WTC11 (cell line): Measurements from ENCODE around the gene RAI1.

Experiments used
- GABPB1 ChIP-seq: sonication (generic); formaldehyde crosslinking; IDR thresholded peaks from 2 replicates; pipeline ENCODE4 v1.8.1; 2023; ENCODE audit warnings: mild to moderate bottlenecking, missing genetic modification reagents
- KAT7 ChIP-seq: sonication (generic); formaldehyde crosslinking; IDR thresholded peaks from 2 replicates; pipeline ENCODE4 v1.8.1; 2023; ENCODE audit warnings: missing genetic modification reagents, mild to moderate bottlenecking, borderline replicate concordance
- NR3C1 ChIP-seq: sonication (generic); formaldehyde crosslinking; conservative IDR thresholded peaks from 2 replicates; pipeline ENCODE4 v1.8.1; 2023; ENCODE audit warnings: low read depth, mild to moderate bottlenecking, missing genetic modification reagents
- SP1 ChIP-seq: sonication (generic); formaldehyde crosslinking; conservative IDR thresholded peaks from 2 replicates; pipeline ENCODE4 v1.8.1; 2022; ENCODE audit warnings: missing genetic modification reagents
- TEAD4 ChIP-seq: sonication (generic); formaldehyde crosslinking; IDR thresholded peaks from 2 replicates; pipeline ENCODE4 v1.8.0; 2022; ENCODE audit warnings: mild to moderate bottlenecking, missing genetic modification reagents
- ZNF121 ChIP-seq: sonication (generic); formaldehyde crosslinking; IDR thresholded peaks from 2 replicates; pipeline ENCODE4 v1.8.0; 2023; ENCODE audit warnings: missing genetic modification reagents
- ZNF317 ChIP-seq: sonication (generic); formaldehyde crosslinking; IDR thresholded peaks from 2 replicates; pipeline ENCODE4 v1.8.1; 2023; ENCODE audit warnings: low read depth, mild to moderate bottlenecking, moderate library complexity, missing genetic modification reagents, borderline replicate concordance
- ZNF416 ChIP-seq: fragments of 250-450 bp; sonication (Bioruptor Pico); IDR thresholded peaks from 2 replicates; pipeline ENCODE4 v1.9.0; 2021; ENCODE audit warnings: mild to moderate bottlenecking, inconsistent platforms
- ZNF423 ChIP-seq: fragments of 250-450 bp; sonication (Bioruptor Pico); IDR thresholded peaks from 2 replicates; pipeline ENCODE4 v2.1.2; 2022; ENCODE audit warnings: mild to moderate bottlenecking, moderate library complexity
- TF ChIP-seq, protein P1 (sequence below): fragments of 200-600 bp; IDR thresholded peaks from 2 replicates; pipeline ENCODE4 v1.8.0; 2022; ENCODE audit warnings: antibody characterized with exemption
- TF ChIP-seq, protein P2 (sequence below): sonication (generic); formaldehyde crosslinking; conservative IDR thresholded peaks from 2 replicates; pipeline ENCODE4 v1.8.1; 2022; ENCODE audit warnings: mild to moderate bottlenecking, missing genetic modification reagents
- TF ChIP-seq, protein P3 (sequence below): sonication (generic); formaldehyde crosslinking; IDR thresholded peaks from 2 replicates; pipeline ENCODE4 v1.8.0; 2023; ENCODE audit warnings: mild to moderate bottlenecking, missing genetic modification reagents
- TF ChIP-seq, protein P4 (sequence below): sonication (generic); formaldehyde crosslinking; IDR thresholded peaks from 2 replicates; pipeline ENCODE4 v1.8.1; 2023; ENCODE audit warnings: mild to moderate bottlenecking, missing genetic modification reagents

DNA sequence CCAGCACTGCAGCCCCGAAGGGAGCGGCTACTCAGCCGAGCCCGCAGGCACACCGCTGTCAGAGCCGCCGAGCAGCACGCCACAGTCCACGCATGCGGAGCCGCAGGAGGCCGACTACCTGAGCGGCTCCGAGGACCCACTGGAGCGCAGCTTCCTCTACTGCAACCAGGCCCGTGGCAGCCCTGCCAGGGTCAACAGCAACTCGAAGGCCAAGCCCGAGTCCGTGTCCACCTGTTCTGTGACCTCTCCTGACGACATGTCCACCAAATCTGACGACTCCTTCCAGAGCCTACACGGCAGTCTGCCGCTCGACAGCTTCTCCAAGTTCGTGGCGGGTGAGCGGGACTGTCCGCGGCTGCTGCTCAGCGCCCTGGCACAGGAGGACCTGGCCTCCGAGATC, 113.1 kb downstream of the RAI1 start:
- no peak for TF ChIP-seq ZNF317
- no peak for TF ChIP-seq ZNF416 (CRISPR knock-in tag)
- TF ChIP-seq NR3C1 (CRISPR knock-in tag): no peak
- TF ChIP-seq, protein P1, sequence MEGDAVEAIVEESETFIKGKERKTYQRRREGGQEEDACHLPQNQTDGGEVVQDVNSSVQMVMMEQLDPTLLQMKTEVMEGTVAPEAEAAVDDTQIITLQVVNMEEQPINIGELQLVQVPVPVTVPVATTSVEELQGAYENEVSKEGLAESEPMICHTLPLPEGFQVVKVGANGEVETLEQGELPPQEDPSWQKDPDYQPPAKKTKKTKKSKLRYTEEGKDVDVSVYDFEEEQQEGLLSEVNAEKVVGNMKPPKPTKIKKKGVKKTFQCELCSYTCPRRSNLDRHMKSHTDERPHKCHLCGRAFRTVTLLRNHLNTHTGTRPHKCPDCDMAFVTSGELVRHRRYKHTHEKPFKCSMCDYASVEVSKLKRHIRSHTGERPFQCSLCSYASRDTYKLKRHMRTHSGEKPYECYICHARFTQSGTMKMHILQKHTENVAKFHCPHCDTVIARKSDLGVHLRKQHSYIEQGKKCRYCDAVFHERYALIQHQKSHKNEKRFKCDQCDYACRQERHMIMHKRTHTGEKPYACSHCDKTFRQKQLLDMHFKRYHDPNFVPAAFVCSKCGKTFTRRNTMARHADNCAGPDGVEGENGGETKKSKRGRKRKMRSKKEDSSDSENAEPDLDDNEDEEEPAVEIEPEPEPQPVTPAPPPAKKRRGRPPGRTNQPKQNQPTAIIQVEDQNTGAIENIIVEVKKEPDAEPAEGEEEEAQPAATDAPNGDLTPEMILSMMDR: no peak
- TF ChIP-seq GABPB1 (CRISPR knock-in tag): no peak
- TF ChIP-seq ZNF423 (CRISPR knock-in tag): no peak
- TF ChIP-seq, protein P2, sequence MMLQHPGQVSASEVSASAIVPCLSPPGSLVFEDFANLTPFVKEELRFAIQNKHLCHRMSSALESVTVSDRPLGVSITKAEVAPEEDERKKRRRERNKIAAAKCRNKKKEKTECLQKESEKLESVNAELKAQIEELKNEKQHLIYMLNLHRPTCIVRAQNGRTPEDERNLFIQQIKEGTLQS (CRISPR knock-in tag): no peak
- TF ChIP-seq, protein P3, sequence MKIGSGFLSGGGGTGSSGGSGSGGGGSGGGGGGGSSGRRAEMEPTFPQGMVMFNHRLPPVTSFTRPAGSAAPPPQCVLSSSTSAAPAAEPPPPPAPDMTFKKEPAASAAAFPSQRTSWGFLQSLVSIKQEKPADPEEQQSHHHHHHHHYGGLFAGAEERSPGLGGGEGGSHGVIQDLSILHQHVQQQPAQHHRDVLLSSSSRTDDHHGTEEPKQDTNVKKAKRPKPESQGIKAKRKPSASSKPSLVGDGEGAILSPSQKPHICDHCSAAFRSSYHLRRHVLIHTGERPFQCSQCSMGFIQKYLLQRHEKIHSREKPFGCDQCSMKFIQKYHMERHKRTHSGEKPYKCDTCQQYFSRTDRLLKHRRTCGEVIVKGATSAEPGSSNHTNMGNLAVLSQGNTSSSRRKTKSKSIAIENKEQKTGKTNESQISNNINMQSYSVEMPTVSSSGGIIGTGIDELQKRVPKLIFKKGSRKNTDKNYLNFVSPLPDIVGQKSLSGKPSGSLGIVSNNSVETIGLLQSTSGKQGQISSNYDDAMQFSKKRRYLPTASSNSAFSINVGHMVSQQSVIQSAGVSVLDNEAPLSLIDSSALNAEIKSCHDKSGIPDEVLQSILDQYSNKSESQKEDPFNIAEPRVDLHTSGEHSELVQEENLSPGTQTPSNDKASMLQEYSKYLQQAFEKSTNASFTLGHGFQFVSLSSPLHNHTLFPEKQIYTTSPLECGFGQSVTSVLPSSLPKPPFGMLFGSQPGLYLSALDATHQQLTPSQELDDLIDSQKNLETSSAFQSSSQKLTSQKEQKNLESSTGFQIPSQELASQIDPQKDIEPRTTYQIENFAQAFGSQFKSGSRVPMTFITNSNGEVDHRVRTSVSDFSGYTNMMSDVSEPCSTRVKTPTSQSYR (CRISPR knock-in tag): no peak
- TF ChIP-seq, protein P4, sequence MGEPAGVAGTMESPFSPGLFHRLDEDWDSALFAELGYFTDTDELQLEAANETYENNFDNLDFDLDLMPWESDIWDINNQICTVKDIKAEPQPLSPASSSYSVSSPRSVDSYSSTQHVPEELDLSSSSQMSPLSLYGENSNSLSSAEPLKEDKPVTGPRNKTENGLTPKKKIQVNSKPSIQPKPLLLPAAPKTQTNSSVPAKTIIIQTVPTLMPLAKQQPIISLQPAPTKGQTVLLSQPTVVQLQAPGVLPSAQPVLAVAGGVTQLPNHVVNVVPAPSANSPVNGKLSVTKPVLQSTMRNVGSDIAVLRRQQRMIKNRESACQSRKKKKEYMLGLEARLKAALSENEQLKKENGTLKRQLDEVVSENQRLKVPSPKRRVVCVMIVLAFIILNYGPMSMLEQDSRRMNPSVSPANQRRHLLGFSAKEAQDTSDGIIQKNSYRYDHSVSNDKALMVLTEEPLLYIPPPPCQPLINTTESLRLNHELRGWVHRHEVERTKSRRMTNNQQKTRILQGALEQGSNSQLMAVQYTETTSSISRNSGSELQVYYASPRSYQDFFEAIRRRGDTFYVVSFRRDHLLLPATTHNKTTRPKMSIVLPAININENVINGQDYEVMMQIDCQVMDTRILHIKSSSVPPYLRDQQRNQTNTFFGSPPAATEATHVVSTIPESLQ (CRISPR knock-in tag): no peak
- no peak for TF ChIP-seq KAT7
- no peak for TF ChIP-seq ZNF121 (CRISPR knock-in tag)
- TF ChIP-seq SP1 (CRISPR knock-in tag): no peak
- TF ChIP-seq TEAD4 (CRISPR knock-in tag): no peak
